Ishikawa (cell line): ENCODE results near the gene G2E3.

Experiments
- CEBPB ChIP-seq: IDR thresholded peaks from 2 replicates; pipeline ENCODE4 v1.6.1; 2012
- CREB1 ChIP-seq: IDR thresholded peaks from 2 replicates; pipeline ENCODE4 v1.6.1; 2012; ENCODE audit warnings: low read depth
- EGR1 ChIP-seq: IDR thresholded peaks from 2 replicates; pipeline ENCODE4 v1.6.1; 2012
- EP300 ChIP-seq: IDR thresholded peaks from 2 replicates; pipeline ENCODE4 v1.6.1; 2012; ENCODE audit warnings: borderline replicate concordance
- NFIC ChIP-seq: IDR thresholded peaks from 2 replicates; pipeline ENCODE4 v1.6.1; 2012
- TAF1 ChIP-seq: IDR thresholded peaks from 2 replicates; pipeline ENCODE4 v1.6.1; 2012; ENCODE audit warnings: low read depth, mild to moderate bottlenecking
- TEAD4 ChIP-seq: IDR thresholded peaks from 2 replicates; pipeline ENCODE4 v1.6.1; 2012
- ZBTB7A ChIP-seq: IDR thresholded peaks from 2 replicates; pipeline ENCODE4 v1.6.1; 2012; ENCODE audit warnings: low read depth
- TF ChIP-seq, protein P1 (sequence below): IDR thresholded peaks from 2 replicates; pipeline ENCODE4 v1.6.1; 2012
- TF ChIP-seq, protein P2 (sequence below): IDR thresholded peaks from 2 replicates; pipeline ENCODE4 v1.6.1; 2012; ENCODE audit warnings: low read depth, mild to moderate bottlenecking
- TF ChIP-seq, protein P3 (sequence below): IDR thresholded peaks from 2 replicates; pipeline ENCODE4 v1.6.1; 2012

DNA sequence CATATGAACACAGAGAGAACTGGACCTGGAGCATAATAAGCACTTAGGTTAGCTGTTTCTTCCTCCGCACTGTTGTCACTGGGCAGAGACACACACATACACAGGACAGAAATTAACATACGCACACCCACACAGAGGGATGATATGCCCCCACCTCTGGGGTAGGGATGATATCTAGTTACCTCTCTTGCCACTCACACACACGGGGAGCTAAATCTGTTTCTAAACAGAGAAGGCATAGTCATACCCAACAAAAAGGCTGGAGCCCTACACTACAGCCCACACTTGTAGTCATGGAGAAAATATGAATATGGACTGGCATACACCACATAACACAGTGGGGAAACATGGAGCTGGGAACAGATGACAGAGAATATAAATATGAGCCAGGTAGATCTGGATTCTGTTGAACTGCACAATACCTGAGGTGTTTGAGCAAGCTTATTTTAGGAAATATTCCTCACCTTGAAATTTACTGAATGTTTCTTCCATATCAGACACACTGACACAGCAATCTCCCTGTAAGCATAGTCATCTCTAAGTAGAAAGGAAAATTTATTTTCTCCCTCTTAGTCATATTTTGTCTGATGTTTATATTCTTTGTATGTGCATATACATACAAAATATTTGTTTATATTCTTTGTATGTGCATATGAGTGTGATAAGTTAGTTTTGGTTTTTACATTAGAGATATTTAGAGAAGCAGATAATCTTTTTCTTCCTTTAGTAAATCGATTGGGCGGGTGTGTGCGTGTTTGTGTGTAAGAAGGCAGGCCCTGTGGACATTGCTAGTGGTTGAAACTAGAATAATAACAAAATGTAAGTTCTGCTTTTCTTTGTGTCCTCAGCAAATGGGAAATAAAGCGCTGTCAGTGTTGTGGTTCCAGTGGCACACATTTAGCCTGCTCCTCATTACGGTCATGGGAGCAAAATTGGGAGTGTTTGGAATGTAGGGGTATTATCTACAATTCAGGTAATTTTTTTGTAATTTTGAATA lies 42.3 kb downstream of the G2E3 start:
- no peak for TF ChIP-seq EGR1
- no peak for TF ChIP-seq NFIC
- TF ChIP-seq, protein P1, sequence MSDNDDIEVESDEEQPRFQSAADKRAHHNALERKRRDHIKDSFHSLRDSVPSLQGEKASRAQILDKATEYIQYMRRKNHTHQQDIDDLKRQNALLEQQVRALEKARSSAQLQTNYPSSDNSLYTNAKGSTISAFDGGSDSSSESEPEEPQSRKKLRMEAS = no peak
- TF ChIP-seq CEBPB = no peak
- TF ChIP-seq TAF1 = no peak
- TF ChIP-seq, protein P2, sequence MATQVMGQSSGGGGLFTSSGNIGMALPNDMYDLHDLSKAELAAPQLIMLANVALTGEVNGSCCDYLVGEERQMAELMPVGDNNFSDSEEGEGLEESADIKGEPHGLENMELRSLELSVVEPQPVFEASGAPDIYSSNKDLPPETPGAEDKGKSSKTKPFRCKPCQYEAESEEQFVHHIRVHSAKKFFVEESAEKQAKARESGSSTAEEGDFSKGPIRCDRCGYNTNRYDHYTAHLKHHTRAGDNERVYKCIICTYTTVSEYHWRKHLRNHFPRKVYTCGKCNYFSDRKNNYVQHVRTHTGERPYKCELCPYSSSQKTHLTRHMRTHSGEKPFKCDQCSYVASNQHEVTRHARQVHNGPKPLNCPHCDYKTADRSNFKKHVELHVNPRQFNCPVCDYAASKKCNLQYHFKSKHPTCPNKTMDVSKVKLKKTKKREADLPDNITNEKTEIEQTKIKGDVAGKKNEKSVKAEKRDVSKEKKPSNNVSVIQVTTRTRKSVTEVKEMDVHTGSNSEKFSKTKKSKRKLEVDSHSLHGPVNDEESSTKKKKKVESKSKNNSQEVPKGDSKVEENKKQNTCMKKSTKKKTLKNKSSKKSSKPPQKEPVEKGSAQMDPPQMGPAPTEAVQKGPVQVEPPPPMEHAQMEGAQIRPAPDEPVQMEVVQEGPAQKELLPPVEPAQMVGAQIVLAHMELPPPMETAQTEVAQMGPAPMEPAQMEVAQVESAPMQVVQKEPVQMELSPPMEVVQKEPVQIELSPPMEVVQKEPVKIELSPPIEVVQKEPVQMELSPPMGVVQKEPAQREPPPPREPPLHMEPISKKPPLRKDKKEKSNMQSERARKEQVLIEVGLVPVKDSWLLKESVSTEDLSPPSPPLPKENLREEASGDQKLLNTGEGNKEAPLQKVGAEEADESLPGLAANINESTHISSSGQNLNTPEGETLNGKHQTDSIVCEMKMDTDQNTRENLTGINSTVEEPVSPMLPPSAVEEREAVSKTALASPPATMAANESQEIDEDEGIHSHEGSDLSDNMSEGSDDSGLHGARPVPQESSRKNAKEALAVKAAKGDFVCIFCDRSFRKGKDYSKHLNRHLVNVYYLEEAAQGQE = no peak
- no peak for TF ChIP-seq EP300
- TF ChIP-seq CREB1 = no peak
- TF ChIP-seq, protein P3, sequence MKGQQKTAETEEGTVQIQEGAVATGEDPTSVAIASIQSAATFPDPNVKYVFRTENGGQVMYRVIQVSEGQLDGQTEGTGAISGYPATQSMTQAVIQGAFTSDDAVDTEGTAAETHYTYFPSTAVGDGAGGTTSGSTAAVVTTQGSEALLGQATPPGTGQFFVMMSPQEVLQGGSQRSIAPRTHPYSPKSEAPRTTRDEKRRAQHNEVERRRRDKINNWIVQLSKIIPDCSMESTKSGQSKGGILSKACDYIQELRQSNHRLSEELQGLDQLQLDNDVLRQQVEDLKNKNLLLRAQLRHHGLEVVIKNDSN = no peak
- no peak for TF ChIP-seq TEAD4
- no peak for TF ChIP-seq ZBTB7A
